Tibial nerve (tissue), 4 donors: ENCODE results near the gene TTYH1. TPM values are rescaled to one million over a fixed set of nuclear protein-coding genes. Genes with fewer than 3 reads are reported as not detected.

ENCODE experiments used
- DNase-seq, 2 donors: peaks; one replicate each; pipeline ENCODE4 v3.0.0-alpha.2; 2019; ENCODE audit warnings: low spot score in 2 of 2
- H3K27ac ChIP-seq, 4 donors: fragments of 200-600 bp; sonication (generic) in 3 of 4; one replicate each; pipeline ENCODE4 v1.5.1; 2017 to 2019; ENCODE audit warnings: mild to moderate bottlenecking in 1 of 4
- H3K27me3 ChIP-seq, 2 donors: fragments of 200-600 bp; sonication (generic) in 1 of 2; one replicate each; pipeline versions ENCODE4 v1.5.1 to v1.6.0; 2017 to 2019
- H3K36me3 ChIP-seq, 3 donors: fragments of 200-600 bp; sonication (generic); one replicate each; pipeline ENCODE4 v1.5.1; 2018 to 2019
- H3K4me1 ChIP-seq, 4 donors: fragments of 200-600 bp; sonication (generic) in 3 of 4; one replicate each; pipeline ENCODE4 v1.5.1; 2017 to 2019
- H3K4me3 ChIP-seq, 4 donors: fragments of 200-600 bp; sonication (generic) in 3 of 4; one replicate each; pipeline ENCODE4 v1.5.1; 2017 to 2019; ENCODE audit warnings: mild to moderate bottlenecking in 1 of 4, moderate library complexity in 1 of 4
- H3K9me3 ChIP-seq, 4 donors: fragments of 200-600 bp; sonication (generic) in 3 of 4; one replicate each; pipeline ENCODE4 v1.5.1; 2017 to 2019
- EP300 ChIP-seq, 2 donors: sonication (generic); formaldehyde crosslinking; IDR thresholded peaks; one replicate each; pipeline ENCODE4 v1.6.1; 2017; ENCODE audit warnings: antibody characterized with exemption in 2 of 2, mild to moderate bottlenecking in 1 of 2
- POLR2A ChIP-seq, 2 donors: fragments of 450-650 bp; IDR thresholded peaks; one replicate each; pipeline ENCODE4 v1.6.1; 2017; ENCODE audit warnings: antibody characterized with exemption in 2 of 2, mild to moderate bottlenecking in 2 of 2, moderate library complexity in 2 of 2
- WGBS, 2 donors: methylation state at CpG; one replicate each; pipeline ENCODE4 v1.1.5; 2018; 5-methylcytosine and 5-hydroxymethylcytosine counted together
- total RNA-seq, 4 donors: library from RNA; depleted of rRNA; stranded (reverse); fragments of >200 nt; gene quantifications; one replicate each; pipeline ENCODE4 v1.1.0, GENCODE V29; 2016
- TF ChIP-seq, protein P1 (sequence below), 5 experiments: fragments of 200-600 bp in 3 of 5; fragments of 450-650 bp in 2 of 5; sonication (generic) in 3 of 5; IDR thresholded peaks; one replicate each; pipeline ENCODE4 v1.5.1; 2016 to 2019; ENCODE audit warnings: antibody characterized with exemption in 5 of 5, mild to moderate bottlenecking in 3 of 5, moderate library complexity in 2 of 5

The TTYH1 gene
- total RNA-seq, 4 donors from 2014 or later: 21.0 to 50.0 (median 34.9) TPM

- peaks cover 0 to 57% (median 23%) of the 10 kb centered on the region in 4 donors for H3K4me1 ChIP-seq
- peak overlapping the region; percentile 28 to 63 (median 45) for H3K4me3 ChIP-seq
- peaks cover 0 to 6% of the 10 kb centered on the region in 2 donors for H3K27me3 ChIP-seq
- H3K27ac ChIP-seq: peak overlapping the region; percentile 55 to 97 (median 81)
- TF ChIP-seq EP300 (IDR thresholded peaks at IDR 0.05): peak; percentile 46 to 76
- TF ChIP-seq, protein P1, sequence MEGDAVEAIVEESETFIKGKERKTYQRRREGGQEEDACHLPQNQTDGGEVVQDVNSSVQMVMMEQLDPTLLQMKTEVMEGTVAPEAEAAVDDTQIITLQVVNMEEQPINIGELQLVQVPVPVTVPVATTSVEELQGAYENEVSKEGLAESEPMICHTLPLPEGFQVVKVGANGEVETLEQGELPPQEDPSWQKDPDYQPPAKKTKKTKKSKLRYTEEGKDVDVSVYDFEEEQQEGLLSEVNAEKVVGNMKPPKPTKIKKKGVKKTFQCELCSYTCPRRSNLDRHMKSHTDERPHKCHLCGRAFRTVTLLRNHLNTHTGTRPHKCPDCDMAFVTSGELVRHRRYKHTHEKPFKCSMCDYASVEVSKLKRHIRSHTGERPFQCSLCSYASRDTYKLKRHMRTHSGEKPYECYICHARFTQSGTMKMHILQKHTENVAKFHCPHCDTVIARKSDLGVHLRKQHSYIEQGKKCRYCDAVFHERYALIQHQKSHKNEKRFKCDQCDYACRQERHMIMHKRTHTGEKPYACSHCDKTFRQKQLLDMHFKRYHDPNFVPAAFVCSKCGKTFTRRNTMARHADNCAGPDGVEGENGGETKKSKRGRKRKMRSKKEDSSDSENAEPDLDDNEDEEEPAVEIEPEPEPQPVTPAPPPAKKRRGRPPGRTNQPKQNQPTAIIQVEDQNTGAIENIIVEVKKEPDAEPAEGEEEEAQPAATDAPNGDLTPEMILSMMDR (IDR thresholded peaks at IDR 0.05): no peak
- TF ChIP-seq POLR2A (IDR thresholded peaks at IDR 0.05): peak in 1 of 2 donors; percentile 35
- no peaks in the 10 kb centered on the region for H3K9me3 ChIP-seq
- DNase-seq: peak; percentile 37 to 42
- no peaks in the 10 kb centered on the region for H3K36me3 ChIP-seq
- 2 to 3% methylated on average over 31 to 56 of the region's 60 CpGs for WGBS, 2 donors
These were observed 55.9 kb downstream of the TTYH1 start for GRCh38 chr19:54470991-54471782.

- peak; percentile 62 to 73 for DNase-seq
- peak; percentile 72 to 76 for TF ChIP-seq POLR2A (IDR thresholded peaks at IDR 0.05)
- peak; percentile 22 to 92 for TF ChIP-seq EP300 (IDR thresholded peaks at IDR 0.05)
- TF ChIP-seq, protein P1 (IDR thresholded peaks at IDR 0.05): no peak
- peak within 1 kb of the TSS; percentile 73 to 96 (median 88) for H3K27ac ChIP-seq
- H3K4me3 ChIP-seq: peak within 1 kb of the TSS; percentile 34 to 58 (median 46)
- 4 to 7% methylated on average over 14 of the region's 14 CpGs for WGBS, 2 donors
- H3K4me1 ChIP-seq: peaks cover 0 to 46% (median 23%) of the 10 kb centered on the region in 4 donors
- no peaks in the 10 kb centered on the region for H3K36me3 ChIP-seq
- peaks cover 0 to 15% of the 10 kb centered on the region in 2 donors for H3K27me3 ChIP-seq
- H3K9me3 ChIP-seq: no peaks in the 10 kb centered on the region
These were observed 58.0 kb downstream of the TTYH1 start, which contains the start of gene CDC42EP5 for GRCh38 chr19:54473071-54473891. Gene CDC42EP5 (minus strand): TSS chr19:54473296. CDS start chr19:54465547, 7,749 bp downstream.

- Histone ChIP-seq H3K36me3 (no peaks in the 10 kb centered on the region), H3K27me3 (peaks cover 0 to 15% of the 10 kb centered on the region in 2 donors), H3K4me1 (peaks cover 0 to 40% (median 23%) of the 10 kb centered on the region in 4 donors), H3K27ac (peak overlapping the region; percentile 73 to 96 (median 88)), H3K4me3 (peak overlapping the region in 1 of 4 donors; percentile 58), H3K9me3 (no peaks in the 10 kb centered on the region)
- TF ChIP-seq POLR2A (IDR thresholded peaks at IDR 0.05): no peak
- TF ChIP-seq, protein P1 (IDR thresholded peaks at IDR 0.05): no peak
- no peak for TF ChIP-seq EP300 (IDR thresholded peaks at IDR 0.05)
- 67 to 82% methylated on average over 6 of the region's 6 CpGs for WGBS, 2 donors
- DNase-seq: no peak
These were observed 58.7 kb downstream of the TTYH1 start for GRCh38 chr19:54473892-54474372.

- H3K4me1 ChIP-seq: peaks cover 0 to 22% (median 15%) of the 10 kb centered on the region in 4 donors
- WGBS, 2 donors: 79 to 85% methylated on average over 11 of the region's 11 CpGs
- TF ChIP-seq, protein P1 (IDR thresholded peaks at IDR 0.05): no peak
- TF ChIP-seq EP300 (IDR thresholded peaks at IDR 0.05) (no peak), POLR2A (IDR thresholded peaks at IDR 0.05) (no peak)
- H3K27ac ChIP-seq: no peak overlapping the region
- H3K9me3 ChIP-seq: no peaks in the 10 kb centered on the region
- H3K36me3 ChIP-seq: no peaks in the 10 kb centered on the region
- DNase-seq: no peak
- H3K4me3 ChIP-seq: no peak overlapping the region
- H3K27me3 ChIP-seq: peaks cover 0 to 15% of the 10 kb centered on the region in 2 donors
These were observed 60.4 kb downstream of the TTYH1 start for GRCh38 chr19:54475706-54476105.
